Dermis blood vessel endothelial cell (primary cell): ENCODE results near the gene FGD6. TPM values are rescaled to one million over a fixed set of nuclear protein-coding genes. Genes with fewer than 3 reads are reported as not detected.
"Not testable (repeated sequence)": the region's sequence is repeated elsewhere in the genome, so short reads cannot be mapped to it uniquely, and the experiment has no call there.

Experiments
- DNase-seq: peaks from one replicate; pipeline ENCODE4 v3.0.0; 2010
- total RNA-seq: library from RNA; depleted of rRNA; stranded (reverse); fragments of >200 nt; gene quantifications from 2 replicates; pipeline ENCODE4 v1.2.3, GENCODE V29; 2014

The FGD6 gene
- total RNA-seq, 1 donor from 2014 or later = 19.6 TPM

- DNase-seq = not testable (repeated sequence)
Observed at GRCh38 chr12:95234187-95234586, 16.9 kb upstream of the FGD6 start.

DNA sequence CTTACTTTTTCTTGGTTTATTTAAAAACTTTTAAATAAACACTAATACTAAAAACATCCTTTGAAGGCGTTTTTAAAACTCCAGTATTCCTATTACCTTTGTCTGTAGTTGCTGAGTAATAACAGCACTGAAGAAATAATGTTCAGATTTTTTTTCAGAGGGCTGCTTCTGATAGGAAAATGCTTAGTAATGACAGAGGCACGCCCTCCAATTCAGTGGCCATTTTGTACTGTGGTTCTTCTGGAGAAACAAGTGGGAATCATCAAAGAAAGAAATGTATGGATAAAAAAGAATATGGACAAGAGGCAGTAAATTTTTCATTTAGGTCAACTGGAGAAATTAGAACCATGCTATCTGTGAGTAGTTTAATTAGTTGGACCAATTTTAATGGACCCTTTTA is 13.9 kb upstream of the FGD6 start:
- peak; percentile 71 for DNase-seq

DNA sequence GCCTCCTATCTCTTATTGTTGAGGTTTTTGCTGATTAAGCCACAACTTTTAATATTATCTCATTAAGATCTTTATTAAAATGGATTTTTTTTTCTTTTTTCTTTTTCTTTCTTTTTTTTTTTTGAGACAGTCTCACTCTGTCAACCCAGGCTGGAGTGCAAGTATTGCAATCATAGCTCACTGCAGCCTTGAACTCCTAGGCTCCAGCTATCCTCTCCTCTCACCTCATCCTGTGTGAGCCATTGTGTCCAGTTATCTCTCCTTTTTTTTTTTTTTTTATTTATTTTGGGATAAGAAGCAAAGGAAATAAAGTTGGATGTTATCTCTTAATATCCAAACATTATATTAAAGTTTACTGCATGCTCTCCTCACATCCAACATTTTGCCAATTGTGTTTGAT is 13.0 kb upstream of the FGD6 start:
- no peak for DNase-seq

DNA sequence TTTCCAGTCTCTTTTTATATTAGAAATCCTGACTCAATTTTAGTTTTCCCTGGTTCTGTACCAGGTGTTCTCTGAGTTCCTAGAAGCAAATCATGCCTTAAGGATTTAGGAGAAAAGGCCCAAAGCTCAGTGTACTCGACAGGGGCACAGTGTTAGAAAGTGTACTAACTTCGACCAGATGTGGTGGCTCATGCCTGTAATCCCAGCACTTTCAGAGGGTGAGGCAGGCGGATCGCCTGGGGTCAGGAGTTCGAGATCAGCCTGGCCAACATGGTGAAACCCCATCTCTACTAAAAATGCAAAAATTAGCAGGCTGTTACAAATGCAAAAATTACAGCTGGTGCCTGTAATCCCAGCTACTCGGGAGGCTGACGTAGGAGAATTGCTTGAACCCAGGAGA is 12.4 kb upstream of the FGD6 start:
- DNase-seq = no peak

GRCh38 chr12:95228617-95229016 is 11.3 kb upstream of the FGD6 start:
- DNase-seq = no peak

DNA sequence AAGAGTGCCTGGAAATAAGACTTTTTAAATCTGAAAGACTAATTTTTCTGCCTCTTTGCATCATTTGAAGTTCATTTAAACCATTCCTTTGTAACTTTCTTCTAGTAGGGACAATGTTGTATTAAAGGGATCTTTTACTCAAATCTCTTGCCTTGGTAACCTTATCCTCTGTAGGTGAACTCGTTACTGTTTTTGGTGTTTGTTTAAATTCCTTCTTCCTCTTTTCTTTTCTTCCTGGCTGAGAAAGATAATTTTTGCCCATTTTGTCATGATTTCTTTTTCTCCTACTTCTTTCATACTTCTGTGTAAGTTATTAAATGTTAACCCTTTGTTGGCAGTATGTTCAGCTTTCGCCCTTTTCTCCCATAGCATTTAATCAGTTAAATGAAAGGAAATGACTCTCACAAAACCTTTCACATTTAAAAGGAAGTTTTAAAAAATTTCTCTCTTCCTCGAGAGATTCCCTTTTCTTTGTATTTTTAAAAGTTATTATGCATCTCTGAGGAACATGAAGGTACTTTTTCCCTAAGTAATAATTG is 10.6 kb upstream of the FGD6 start:
- peak; percentile 19 for DNase-seq

- DNase-seq = no peak
Observed at GRCh38 chr12:95225645-95226212, 8.5 kb upstream of the FGD6 start.

GRCh38 chr12:95224202-95225170 is 7.2 kb upstream of the FGD6 start:
- no peak for DNase-seq

DNA sequence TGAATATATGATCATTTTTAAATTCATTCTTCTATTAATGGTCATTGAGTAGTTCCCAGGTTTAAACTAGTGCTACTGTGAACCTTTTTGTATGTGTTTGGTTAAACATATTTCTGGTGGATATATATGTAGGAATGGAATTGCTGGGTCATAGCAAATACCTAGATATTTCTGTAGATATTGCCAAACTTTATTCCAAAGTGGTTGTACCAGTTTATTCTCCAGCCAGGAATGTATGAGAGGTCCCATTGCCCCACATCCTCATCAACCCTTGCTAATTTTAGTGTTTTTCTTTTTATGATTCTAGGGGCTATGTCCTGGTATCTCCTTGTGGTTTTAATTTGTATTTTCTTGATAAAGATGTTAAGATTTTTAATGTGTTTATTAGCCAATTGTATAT is 3.5 kb upstream of the FGD6 start:
- no peak for DNase-seq

DNA sequence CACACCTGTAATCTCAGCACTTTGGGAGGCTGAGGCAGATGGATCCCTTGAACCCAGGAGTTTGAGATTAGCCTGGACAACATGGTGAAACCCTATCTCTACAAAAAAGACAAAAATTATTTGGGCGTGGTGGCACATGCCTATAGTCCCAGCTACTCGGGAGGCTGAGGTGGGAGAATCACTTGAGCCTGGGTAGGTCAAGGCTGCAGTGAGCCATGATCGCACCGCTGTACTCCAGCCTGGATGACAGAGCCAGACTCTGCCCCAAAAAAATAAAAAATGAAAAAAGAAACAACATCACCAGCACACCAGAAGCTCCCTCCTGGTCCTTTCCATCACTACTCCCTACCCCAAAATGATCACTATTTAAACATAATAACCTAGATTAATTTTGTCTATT is 2.9 kb upstream of the FGD6 start:
- DNase-seq = no peak

DNA sequence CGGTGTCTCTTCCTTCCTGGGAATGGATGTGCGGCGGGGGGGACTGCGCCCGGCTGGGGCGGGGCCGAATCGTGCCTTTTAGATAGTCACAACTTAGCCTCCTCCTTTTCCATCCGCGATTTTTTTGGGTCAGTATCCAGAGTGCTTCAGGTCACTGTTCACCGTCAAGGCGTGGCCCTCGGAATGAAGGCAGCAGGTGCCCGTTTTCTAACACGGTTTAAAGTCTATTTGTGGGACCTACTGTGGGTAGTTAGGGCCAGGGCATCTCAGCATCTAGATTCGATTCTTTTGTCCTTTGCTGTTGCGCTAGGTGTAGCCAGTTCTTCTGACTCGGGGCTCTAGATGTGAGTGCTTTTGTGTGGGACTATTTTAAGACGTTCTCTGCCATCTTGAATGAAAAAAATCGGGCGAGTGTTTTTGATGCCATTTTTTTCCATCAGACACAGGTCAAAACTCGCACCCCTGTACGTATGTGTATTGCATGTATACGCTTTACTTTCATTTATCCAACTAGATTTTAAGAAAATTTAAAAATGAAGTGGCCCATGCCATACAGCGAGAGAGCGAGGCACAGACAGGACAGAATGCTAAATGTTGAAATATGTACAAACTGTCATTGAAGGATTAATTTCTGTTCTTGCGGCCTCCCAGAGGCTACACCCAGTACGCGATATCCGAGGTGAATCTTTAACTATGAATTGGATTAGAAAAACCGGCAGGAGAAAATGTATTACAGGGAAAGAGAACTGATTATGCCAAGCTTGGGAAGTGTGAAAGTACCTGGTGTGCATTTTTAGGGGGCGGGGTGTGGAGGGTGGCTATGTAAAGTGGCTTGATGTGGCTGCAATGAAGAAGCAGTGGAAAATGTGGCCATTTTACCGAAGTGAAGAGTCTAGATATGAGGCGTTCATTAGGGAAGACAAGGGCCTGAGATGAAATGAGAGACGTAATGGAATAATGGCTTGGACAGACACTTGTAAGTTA is 1.2 kb upstream of the FGD6 start:
- DNase-seq = peak; percentile 85

- no peak for DNase-seq
Observed at GRCh38 chr12:95216711-95217376, 423 bp downstream of the FGD6 start.

GRCh38 chr12:95215949-95216348 is 1.3 kb downstream of the FGD6 start:
- peak; percentile 63 for DNase-seq

DNA sequence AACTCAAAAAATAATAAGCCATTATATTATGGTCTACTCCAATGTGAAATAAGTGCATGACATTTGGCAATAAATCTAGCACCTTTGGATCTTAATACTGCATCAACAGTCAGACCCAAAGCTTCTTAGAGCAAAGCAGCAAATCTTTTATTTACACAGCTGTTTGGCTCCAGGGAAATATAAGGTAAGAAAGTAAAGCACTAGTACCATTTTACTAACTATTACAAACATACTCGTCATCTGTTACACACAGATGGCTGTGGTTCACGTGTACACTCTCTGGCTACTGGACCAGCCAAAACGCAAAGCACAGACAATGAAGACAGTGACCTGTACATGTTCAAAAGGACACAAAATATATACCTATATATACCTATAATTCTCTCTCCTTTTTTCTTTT is 2.8 kb downstream of the FGD6 start:
- DNase-seq = no peak

DNA sequence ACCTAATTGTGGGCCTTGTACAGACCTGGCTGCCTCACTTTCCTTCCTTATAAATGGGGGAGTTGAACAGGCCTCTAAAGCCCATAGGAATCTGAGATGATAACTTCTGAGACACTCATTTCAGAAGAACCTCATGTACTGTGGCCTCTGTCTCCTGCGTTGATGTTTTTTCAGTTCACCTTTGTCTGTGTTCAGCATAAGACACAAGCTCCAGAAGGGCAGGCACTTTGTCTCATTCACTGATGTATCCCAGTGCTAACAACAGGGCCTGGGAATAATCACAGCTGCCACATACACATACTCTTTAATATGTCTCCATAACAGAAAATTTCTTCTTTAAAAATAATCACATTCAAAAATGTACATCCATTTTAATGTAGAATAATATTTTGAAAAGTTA is 3.3 kb downstream of the FGD6 start:
- no peak for DNase-seq

GRCh38 chr12:95213119-95213518 is 4.1 kb downstream of the FGD6 start:
- no peak for DNase-seq

GRCh38 chr12:95212586-95212985 is 4.7 kb downstream of the FGD6 start:
- peak; percentile 60 for DNase-seq

DNA sequence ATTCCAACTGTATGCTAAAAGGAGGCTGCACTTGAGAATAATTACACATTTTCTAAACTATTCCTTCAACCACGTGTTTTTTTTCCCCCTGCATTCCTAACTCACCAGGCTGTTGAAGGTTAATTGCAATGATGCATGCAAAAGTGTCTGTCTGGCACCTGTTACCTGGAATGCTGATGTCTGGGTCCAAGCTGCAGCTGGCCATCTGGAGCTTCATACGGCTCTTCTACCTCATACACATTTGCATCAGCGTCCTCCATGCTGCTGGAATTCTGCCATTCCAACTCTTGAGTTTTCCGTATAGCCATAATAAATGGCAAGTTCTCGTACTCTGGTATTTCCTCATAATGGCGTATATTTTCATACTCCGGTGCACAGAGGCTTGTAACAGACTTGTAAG is 8.6 kb downstream of the FGD6 start:
- no peak for DNase-seq

GRCh38 chr12:95207407-95207806 is 9.9 kb downstream of the FGD6 start:
- no peak for DNase-seq

DNA sequence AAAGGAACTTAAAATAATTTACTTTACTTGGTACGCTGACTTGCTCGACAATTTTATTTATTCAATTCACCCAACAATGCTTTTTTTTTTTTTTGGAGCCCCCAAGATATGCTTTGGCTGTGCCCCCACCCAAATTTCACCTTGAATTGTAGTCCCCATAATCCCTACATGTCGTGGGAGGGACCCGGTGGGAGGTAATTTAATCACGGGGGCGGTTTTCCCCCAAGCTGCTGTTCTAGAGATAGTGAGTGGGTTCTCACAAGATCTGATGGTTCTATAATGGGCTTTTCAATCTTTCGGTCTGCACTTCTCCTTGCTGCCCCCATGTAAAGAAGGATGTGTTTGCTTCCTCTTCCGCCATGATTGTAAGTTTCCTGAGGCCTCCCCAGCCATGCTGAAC is 10.4 kb downstream of the FGD6 start:
- DNase-seq = no peak

- peak; percentile 80 for DNase-seq
Observed at GRCh38 chr12:95205685-95206084, 11.6 kb downstream of the FGD6 start.

- no peak for DNase-seq
Observed at GRCh38 chr12:95205016-95205624, 12.1 kb downstream of the FGD6 start.
